ENCODE measurements around the gene SND1.

The SND1 gene

GRCh38 chr7:127768241-127768640 lies 116.2 kb downstream of the SND1 start:
- no peak for DNase-seq (ENCODE audit: low read depth)

- DNase-seq (ENCODE audit: low read depth): no peak
Observed at GRCh38 chr7:127769137-127769536, 117.1 kb downstream of the SND1 start.

GRCh38 chr7:127769696-127770400 lies 117.9 kb downstream of the SND1 start:
- DNase-seq (ENCODE audit: low read depth): no peak

- no peak for DNase-seq (ENCODE audit: low read depth)
Observed at GRCh38 chr7:127770885-127771284, 118.9 kb downstream of the SND1 start.

- DNase-seq (ENCODE audit: low read depth): no peak
Observed at GRCh38 chr7:127771707-127772106, 119.7 kb downstream of the SND1 start.

GRCh38 chr7:127776776-127777386 lies 124.9 kb downstream of the SND1 start:
- DNase-seq (ENCODE audit: low read depth): no peak

- no peak for DNase-seq (ENCODE audit: low read depth)
Observed at GRCh38 chr7:127780489-127780888, 128.5 kb downstream of the SND1 start.

- no peak for DNase-seq (ENCODE audit: low read depth)
Observed at GRCh38 chr7:127781081-127781480, 129.1 kb downstream of the SND1 start.

GRCh38 chr7:127782075-127782474 lies 130.1 kb downstream of the SND1 start:
- DNase-seq (ENCODE audit: low read depth): no peak

- no peak for DNase-seq (ENCODE audit: low read depth)
Observed at GRCh38 chr7:127782654-127783559, 130.9 kb downstream of the SND1 start.

GRCh38 chr7:127786184-127786583 lies 134.2 kb downstream of the SND1 start:
- no peak for DNase-seq (ENCODE audit: low read depth)

- no peak for DNase-seq (ENCODE audit: low read depth)
Observed at GRCh38 chr7:127789031-127789430, 137.0 kb downstream of the SND1 start.

GRCh38 chr7:127791446-127792189 lies 139.6 kb downstream of the SND1 start:
- DNase-seq (ENCODE audit: low read depth): no peak

GRCh38 chr7:127792528-127793342 lies 140.7 kb downstream of the SND1 start:
- DNase-seq (ENCODE audit: low read depth): no peak

- DNase-seq (ENCODE audit: low read depth): no peak
Observed at GRCh38 chr7:127793582-127793981, 141.6 kb downstream of the SND1 start.

- no peak for DNase-seq (ENCODE audit: low read depth)
Observed at GRCh38 chr7:127794136-127794535, 142.1 kb downstream of the SND1 start.

- DNase-seq (ENCODE audit: low read depth): no peak
Observed at GRCh38 chr7:127794551-127794950, 142.6 kb downstream of the SND1 start.

GRCh38 chr7:127798023-127798422 lies 146.0 kb downstream of the SND1 start:
- no peak for DNase-seq (ENCODE audit: low read depth)

GRCh38 chr7:127798769-127799372 lies 146.9 kb downstream of the SND1 start:
- no peak for DNase-seq (ENCODE audit: low read depth)

GRCh38 chr7:127799535-127800305 lies 147.7 kb downstream of the SND1 start:
- DNase-seq (ENCODE audit: low read depth): no peak
